GM20431 (cell line): ENCODE data around the gene RALGPS2.

Experiments
- in situ Hi-C: fragments of 300-500 bp; cut with MseI, MboI; formaldehyde crosslinking; loops from one replicate; pipeline ENCODE4 v1.15.0; 2020; ENCODE audit warnings: low sequenced_read_pairs; ENCODE audit not compliant: unreplicated experiment

The RALGPS2 gene

GRCh38 chr1:178768423-178768822, 43.4 kb downstream of the RALGPS2 start:
- in situ Hi-C loops: loop anchor here (25.0 kb wide), 2 partner anchors 231 to 244 kb away; no protein-coding TSS in a partner anchor

DNA sequence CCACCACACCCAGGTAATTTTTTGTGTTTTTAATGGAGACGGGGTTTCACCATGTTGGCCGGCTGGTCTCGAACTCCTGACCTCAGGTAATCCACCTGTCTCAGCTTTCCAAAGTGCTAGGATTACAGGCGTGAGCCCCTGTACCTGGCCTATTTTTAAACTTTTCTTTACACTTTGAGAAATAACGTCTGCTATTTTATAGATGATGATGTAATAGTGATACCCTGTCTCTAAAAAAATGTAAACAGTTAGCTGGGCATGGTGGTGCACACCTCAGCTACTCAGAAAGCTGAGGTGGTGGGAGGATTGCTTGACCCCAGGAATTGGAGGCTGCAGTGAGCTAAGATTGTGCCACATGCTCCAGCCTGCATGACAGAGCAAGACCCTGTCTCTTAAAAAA, 47.9 kb downstream of the RALGPS2 start:
- in situ Hi-C loops: loop anchor here (25.0 kb wide), 2 partner anchors 236 to 239 kb away; no protein-coding TSS in a partner anchor

GRCh38 chr1:178774263-178774662, 49.2 kb downstream of the RALGPS2 start:
- in situ Hi-C loops: loop anchor here (25.0 kb wide), 2 partner anchors 237 to 238 kb away; no protein-coding TSS in a partner anchor

DNA sequence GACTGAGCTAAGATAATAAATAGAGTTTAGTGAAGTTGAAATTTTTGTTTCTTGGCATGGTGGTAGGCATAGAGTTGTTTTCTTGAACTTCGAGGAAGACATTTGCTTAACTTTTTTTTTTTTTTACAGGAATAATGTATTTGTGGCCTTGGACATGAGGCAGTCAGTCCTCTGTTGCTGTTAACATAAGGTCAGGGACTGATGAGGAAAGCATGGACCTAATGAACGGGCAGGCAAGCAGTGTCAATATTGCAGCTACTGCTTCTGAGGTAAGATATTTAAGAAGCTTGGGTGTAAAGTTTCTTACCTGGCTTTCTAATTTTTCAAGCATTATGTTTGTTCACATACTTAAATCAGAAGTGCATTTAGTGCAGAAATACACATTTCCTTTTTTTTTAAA, 51.5 kb downstream of the RALGPS2 start:
- in situ Hi-C loops: no loop called here

DNA sequence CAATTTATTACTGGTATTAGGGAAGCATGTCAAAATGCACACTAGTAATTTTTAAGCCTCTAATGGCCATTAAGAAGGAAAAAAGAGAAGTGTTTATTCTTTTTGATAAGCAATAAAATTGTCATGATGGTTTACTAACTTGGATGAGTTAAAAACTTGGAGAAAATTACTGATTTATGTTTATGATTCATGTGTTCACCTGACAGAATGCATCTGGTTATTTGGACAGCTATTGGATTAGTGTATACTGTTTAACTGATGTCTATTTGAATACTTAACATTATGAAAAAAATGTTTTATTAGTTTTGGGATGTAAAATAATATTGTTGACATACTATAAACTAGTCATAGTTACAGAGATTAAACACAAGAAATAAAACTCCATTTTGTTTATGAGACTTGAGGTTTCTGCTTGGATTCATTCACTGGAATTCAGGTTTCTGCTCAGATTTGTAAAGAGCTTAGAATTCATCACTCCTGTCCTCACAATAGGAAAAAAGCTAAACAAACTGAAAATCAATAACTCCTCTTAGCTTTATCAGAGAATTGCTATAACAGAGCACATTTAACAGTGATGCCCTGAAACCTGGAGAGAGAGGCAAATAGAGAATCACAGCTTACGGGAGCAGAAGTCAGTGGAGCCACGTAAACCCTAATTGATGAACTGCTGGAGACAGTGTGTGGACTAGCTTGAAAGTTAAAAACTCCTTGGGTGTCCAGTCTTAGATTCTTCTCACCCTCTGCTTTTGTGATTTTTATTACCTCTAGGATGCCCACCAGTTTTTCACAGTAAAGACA, 56.7 kb downstream of the RALGPS2 start:
- in situ Hi-C loops: no loop called here

GRCh38 chr1:178784131-178784536, 59.1 kb downstream of the RALGPS2 start:
- in situ Hi-C loops: no loop called here

- in situ Hi-C loops: no loop called here
These were observed 67.3 kb downstream of the RALGPS2 start for GRCh38 chr1:178792394-178792793.

GRCh38 chr1:178796013-178796412, 71.0 kb downstream of the RALGPS2 start:
- in situ Hi-C loops: no loop called here

DNA sequence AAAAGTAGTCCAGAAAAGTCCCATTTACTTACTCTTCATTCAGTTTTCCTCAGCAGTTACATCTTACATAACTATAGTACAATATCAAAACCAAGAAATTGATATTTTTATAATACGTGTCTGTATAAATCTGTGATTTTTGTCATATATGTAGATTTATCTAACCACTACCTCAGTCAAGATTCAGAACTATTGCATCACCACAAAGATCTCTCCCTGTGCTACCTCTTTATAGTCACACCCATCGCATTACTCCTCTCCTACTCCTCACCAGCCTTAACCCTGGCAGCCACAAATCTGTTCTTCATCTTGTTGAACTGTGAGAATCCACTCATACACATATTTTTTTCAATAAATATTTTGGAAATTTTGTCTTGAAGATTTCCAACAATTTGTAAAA, 72.5 kb downstream of the RALGPS2 start:
- in situ Hi-C loops: no loop called here

DNA sequence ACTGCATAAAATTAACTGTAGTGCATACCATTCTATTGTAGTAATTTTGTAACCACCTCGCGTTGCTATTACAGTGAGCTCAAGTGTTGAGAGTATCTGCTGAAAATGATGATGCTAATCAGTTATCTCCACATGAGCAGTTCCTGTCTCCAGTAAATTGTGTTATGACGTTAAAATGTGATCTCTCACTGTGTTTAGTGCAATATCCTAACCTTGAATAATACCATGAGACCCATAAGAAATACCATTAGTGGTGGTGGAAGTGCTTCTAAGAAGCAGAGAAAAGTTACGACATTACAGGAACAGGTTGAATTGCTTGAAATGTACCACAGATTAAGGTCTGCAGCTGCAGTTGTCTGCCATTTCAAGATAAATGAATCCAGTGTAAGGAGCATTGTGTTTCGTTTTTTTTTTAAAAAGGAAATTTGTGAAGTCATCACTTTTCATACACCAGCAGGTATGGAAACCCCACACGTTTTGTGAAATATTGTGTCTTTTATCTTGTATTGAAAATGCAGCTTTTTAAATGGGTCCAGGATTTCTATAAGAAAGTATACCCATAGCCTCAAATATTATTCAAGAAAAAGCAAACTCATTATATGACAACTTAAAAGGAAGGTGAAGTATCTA, 73.3 kb downstream of the RALGPS2 start:
- in situ Hi-C loops: no loop called here

GRCh38 chr1:178802873-178803272, 77.8 kb downstream of the RALGPS2 start:
- in situ Hi-C loops: no loop called here

DNA sequence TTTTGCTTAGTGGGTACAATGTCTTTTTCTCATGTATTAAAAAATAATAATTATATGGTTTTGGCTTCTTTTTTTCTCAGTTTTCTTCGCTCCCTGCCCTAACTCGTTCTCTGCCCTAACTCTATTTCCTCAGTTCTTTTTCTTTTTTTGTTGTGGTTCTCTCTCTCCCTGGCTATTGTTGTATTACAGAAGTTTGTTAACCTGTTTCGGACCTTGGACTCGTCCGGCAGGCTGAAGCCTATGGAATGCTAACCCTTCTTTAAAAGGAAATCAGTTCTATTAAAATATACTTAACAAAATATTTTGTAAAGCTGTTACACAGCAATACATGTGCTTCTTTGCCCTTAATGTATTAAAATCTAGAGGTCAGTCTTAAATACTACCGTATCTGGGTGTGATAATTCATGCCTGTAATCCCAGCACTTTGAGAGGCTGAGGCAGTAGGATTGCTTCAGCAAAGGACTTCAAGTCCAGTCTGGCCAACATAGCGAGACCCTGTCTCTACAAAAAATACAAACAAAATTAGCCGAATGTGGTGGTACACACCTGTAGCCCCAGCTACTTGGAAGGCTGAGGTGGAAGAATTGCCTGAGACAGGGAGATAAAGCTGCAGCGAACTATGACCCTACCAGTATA, 81.7 kb downstream of the RALGPS2 start:
- in situ Hi-C loops: no loop called here

DNA sequence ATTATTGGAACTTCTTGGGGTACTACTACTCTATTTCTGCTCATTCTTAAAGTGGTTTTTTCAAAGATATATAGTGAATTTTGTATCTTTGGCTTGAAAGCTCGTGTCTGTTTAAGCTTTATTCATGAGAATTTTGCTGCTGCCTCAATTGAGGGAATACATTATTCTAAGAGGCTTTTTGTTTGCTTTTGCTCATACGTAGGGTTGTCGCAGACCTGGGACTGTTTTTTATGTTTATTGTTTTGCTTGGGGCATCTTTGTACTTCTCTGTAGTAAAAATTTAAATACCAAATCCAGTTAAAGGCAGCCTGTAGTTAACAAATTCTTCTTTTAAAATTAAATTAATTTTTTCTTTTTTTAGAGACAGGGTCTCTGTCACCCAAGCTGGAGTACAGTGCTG, 83.5 kb downstream of the RALGPS2 start:
- in situ Hi-C loops: no loop called here

DNA sequence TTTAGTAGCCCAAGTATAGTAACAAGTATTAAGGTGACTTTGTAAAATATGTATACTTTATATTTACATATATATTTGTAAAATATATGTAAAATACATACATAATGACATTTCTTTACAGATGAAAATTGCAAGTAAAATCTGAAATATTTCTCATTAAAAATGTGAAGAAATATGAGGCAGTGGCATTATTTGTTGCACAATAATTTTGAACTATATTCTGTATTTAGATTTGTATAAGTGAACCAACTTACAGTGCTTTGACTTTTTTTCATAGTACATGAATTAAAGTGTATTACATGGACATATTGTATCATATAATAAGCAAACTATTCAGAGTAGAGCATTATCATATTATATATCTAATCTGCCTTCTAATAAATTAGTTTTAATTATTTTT, 85.5 kb downstream of the RALGPS2 start:
- in situ Hi-C loops: no loop called here

GRCh38 chr1:178818416-178818815, 93.4 kb downstream of the RALGPS2 start:
- in situ Hi-C loops: no loop called here

GRCh38 chr1:178819123-178819522, 94.1 kb downstream of the RALGPS2 start:
- in situ Hi-C loops: no loop called here

- in situ Hi-C loops: no loop called here
These were observed 96.3 kb downstream of the RALGPS2 start for GRCh38 chr1:178821134-178821866.

DNA sequence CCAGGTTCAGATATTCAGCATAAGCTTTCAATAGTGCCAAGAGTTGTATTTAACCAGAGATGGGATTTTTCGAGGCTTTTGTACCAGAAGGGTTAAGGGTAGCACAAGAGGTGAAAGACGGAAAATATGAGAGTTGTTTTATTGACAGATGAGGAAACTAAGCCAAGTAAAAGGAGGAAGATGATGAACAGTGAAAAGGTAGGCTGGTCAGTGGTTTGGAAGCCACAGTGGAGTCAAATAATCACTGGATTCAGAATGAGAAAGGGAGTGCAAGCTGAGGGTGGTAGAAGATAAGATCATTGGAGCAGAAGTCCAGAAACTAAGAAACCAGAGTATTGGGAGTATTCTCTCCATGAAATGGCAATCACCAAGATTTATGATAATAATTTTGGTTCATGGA, 100.1 kb downstream of the RALGPS2 start:
- in situ Hi-C loops: no loop called here

DNA sequence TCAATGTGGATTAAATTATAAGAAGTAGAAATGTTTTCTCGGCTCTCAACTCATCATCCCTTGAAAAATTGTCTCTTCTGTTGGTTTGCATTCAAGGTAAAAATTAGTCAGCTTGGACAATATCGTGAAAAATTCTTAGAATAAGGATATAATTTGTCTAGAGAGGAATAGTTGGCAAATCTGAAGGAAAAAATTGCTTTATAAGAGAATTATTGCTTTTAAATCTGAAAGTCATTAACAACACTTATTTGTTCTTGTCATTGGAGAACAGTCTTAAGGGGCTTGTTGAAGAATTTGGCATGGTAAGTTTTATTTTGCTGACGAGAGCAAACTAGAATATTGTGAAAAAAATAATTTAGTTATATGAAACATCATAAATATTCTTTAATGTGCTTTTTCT, 119.4 kb downstream of the RALGPS2 start:
- in situ Hi-C loops: no loop called here

GRCh38 chr1:178846306-178846705, 121.3 kb downstream of the RALGPS2 start:
- in situ Hi-C loops: no loop called here
